SHP77 (cell line): ENCODE results near the gene SOX8.
"Not testable (repeated sequence)": the region's sequence is repeated elsewhere in the genome, so short reads cannot be mapped to it uniquely, and the experiment has no call there.

Experiments
- DNase-seq, 2 experiments: peaks; one replicate each; lab custom pipeline; 2025; lab: John Stamatoyannopoulos, UW

The SOX8 gene

DNA sequence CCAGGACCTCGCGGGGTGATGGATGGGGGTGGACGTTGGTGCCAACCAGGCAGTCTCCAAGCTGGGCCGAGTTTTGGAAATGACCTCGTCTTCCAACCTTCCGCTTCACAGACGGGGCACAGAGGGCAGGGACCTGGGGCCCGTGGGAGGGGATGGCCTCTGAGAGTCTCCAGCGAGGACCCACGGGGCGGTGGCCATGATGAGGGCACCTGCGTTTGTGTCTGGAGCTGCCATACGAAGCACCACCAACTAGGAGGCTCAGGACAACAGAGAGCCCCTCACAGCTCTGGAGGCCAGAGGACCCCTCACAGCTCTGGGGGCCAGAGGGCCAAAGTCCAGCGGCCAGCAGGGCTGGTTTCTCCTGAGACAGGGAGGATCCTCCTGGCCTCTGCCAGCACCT lies 26.5 kb downstream of the SOX8 start:
- DNase-seq: no peak

DNA sequence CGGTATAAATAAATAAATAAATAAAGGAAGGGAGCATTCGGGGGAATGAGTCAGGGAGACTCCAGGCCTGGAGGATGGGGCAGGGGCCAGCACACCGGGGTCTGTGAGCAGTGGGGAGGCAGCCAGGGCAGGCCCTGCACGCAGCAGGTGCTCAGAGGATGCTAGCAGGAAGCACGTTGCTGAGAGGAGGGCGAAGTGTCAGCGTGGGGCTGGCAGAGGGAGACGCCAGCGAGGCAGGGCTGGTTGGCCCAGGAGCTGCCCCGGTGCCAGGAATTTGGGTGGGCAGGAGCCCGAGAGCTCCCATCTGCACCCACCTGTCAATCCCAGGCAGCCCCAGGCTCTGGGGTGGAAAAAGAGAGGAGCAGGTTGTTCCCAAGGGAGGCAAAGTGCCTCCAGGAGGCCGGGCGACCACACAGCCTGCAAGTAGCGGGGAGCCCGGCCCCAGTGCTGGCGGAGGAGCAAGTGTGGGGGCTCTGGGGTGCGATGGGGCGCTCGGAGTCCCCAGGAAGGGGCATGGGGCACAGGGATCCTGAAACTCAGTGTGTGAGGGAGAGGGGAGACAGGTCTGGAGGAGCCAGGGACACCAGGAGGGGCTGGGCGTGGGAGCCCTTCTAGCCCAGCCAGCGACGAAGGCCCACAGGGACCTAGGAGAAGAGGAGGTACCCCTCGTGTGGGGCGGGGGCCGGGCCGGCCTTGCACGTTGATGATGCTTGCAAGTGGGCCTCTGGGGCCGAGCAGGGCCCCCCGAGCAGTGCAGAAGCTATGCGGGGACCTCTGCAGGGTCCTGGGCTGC lies 28.0 kb downstream of the SOX8 start:
- DNase-seq: no peak

DNA sequence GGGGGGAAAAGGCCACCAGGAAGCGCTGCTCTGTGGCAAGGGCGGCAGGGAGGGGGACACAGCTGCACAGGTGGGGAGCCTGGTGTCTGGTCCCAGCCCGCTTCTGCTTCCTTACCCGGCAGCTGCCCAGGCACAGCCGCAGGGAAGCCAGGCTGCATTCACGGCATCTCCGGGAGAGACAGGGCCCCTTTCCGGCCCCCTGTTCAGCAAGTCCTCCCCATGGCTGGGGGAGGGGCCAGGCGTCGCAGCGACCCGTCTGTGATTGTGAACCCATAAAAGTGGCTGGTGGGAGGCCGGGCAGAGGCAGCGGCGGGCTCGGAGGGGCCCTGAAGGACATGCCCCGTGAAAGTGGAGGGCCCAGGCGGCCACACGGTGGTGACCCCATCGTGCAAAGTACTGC lies 28.7 kb downstream of the SOX8 start:
- no peak for DNase-seq

DNA sequence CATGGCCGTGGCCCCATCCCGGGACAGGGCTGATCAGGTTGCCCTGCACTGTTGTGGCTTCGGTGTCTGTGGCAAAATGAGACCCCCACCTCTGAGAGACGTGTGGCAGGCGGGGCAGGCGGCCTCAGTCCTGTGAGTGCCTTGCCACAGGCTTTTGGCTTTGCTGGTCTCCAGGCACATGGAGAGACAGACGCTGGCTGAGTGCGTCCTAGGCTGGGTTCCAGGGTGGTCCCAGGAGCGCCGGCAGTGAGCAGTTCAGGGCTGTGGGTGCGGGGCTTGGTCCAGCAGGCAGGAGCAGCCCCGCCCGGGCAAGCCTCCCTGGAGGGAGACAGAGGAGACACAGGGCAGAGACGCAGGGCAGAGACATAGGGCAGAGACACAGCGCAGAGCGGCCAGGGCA lies 29.2 kb downstream of the SOX8 start:
- no peak for DNase-seq

DNA sequence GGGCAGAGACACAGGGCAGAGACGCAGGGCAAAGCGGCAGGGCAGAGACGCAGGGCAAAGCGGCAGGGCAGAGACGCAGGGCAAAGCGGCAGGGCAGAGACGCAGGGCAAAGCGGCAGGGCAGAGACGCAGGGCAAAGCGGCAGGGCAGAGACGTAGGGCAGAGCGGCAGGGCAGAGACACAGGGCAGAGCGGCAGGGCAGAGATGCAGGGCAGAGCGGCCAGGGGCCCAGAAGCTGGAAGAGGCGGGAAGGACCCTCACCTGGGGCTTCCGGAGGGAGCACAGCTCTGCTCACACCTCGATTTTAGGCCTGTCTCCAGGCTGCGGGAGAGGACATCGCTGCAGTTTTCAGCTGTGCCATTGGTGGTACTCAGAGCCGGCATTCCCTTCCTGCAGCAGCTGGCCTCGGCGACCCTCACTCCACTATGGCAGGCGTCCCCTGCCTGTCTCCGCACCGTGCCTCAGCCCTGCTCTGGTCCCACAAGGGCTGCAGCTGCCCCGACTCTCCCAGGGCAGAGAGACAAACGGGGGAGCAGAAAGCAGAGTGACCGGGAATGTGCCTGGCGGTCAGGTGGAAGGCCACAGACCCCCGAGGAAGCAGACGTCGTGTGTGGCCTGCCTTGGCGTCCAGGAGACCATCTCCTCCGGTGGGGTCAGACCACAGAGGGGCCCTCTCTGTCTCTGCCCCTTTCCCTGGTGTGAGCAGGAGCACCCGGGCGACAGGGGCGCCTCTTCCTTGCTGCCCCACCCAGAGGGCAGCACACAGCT lies 29.9 kb downstream of the SOX8 start:
- DNase-seq: no peak

DNA sequence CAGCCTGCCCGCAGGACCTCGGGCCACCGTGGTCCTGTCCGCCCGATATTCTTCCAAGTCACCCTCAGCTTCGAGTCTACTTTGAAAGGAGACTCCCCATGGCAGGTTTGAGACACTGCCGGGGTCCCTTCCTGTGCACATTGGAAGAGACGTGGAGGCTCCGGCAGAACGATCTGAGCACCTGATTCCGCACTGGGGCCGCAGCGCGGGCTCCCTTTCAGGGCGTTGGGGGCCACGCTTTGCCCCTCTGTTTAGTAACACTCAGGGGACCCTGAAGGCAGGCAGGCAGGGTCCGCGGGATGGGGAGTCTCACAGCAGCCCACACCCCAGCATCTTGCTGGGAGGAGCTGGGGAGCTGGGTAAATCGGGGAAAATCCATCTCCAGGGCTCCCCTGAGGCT lies 30.6 kb downstream of the SOX8 start:
- DNase-seq: no peak

DNA sequence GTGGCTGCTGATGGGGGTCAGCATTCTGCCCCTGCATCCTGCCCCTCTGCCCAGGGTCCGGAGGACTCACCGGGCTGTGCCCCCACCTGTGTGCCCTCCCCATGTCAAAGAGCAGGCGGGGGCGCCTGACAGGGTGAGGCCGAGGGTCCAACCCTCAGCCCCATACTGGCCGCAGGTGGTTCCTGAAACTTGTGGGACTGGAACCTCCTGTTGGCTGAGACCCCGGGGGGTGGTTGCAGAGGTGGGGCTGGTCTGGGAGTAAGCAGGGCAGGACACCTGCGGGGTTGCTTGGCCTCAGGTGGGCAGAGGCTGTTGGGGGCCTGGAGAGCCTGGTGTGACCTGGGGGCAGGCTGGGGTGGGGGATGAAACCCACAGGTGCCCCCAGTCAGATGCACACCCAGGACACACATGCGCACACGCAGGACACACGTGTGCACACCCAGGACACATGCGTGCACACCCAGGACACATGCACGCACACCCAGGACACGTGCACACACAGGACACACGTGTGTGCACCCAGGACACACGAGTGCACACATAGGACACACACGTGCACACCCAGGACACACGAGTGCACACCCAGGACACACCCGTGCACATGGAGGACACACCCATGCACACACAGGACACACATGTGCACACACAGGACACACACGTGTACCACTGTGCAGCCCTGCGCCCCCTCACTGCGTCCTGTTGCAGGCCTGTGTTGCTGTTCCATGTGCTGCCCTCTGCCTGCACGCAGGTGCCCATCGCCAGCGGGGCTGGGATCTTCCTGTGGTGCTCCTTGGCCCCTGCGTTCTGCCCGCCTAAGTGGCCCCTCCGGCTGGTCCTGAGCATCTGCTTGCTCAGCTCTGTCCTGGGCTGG lies 31.4 kb downstream of the SOX8 start:
- DNase-seq: no peak

DNA sequence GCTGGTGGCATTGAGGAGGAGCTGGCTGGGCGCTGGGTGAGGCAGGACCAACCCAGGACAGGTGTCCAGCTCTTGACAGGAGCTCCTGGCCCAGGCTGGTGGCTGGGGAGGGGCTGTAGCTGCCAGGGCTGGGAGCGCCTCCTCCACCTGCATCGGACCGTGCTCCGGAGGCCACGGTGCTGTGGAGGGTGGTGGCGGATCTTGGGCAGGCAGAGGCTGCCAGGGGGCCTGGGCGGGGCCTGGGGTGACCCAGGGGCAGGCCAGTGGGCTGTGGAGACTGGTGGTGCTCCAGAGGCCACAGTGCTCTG lies 32.0 kb downstream of the SOX8 start:
- DNase-seq: no peak

DNA sequence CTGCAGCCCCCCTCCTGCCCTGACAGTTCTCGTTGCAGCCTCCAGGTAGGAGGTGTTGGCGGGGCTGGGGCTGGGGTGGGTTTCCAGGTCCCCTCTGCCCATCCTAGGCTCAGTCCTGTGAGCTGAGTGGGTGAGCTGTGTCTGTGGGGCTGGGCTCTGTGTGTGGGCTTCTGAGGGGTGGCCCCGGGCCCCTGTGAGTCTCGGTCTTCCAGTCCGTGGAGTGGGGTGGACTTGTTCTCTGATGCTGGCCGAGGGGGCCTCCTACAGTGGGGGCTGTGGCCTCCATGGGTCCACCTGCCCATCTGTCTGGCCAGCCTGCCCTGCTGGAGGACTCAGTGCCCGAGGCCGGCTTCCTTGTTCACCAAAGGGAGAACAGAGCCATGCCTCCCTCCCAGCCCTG lies 32.7 kb downstream of the SOX8 start:
- no peak for DNase-seq

DNA sequence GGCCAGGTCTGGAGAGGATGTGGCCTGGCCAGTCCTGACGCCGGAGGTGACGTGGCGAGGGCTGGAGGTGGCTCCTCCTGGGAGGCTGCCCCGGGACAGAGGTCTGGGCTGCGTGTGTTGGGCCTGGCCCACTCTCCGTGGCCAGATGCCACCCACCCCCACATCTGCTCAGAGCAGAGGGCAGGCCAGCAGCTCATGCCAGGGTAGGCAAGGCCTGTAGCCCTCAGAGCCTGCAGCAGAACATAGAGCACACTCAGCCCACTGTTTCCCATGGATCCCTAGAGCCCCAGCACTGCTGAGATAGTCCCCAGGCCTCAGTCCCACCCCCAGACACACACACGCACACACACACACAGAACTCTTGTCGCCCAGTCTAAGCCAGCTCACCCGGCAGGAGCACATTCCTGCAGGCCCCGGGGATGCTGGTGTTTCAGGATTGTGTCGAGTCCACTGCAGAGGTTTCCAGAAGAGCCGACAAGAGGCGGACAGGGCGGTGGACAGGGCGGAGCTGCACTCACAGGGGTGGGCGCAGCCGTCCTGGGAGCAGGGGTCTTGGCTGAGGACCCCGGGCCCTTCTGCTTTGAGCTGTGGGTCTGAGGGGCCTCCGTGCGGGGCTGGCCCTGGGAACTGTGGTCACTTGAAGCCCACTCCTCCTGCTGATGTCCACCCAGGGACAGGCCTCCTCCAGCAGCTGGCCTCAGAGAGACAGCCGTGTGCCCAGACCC lies 33.4 kb downstream of the SOX8 start:
- DNase-seq: no peak

DNA sequence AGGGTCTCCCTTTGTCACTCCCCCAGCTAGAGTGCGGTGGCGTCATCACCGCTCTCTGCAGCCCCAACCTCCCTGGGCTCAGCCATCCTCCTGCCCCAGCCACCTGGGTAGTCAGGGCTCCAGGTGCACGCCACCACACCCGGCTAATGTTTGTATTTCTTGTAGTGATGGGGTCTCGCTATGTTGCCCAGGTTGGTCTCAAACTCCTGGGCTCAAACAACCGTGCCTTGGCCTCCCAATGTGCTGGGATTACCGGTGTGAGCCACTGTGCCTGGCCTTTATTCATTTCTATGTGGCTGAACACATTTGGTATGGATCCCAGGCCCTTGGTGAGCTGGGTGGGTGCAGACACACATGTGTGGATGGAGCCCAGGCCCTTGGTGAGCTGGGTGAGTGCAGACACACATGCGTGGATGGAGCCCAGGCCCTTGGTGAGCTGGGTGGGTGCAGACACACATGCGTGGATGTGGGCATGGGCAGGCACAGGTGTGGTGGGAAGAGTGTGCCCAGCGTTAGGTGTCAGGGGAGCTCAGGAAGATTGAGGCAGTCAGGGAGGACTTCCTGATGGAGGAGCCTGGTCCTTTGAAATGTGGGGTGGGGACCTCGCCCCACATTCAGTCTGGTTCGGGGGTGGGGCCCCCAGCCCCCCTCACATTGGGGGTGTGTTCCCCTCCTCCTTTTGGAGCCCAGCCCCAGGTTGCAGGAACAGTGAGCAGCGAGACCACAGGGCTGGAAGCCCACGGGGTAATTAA lies 37.1 kb downstream of the SOX8 start:
- no peak for DNase-seq

DNA sequence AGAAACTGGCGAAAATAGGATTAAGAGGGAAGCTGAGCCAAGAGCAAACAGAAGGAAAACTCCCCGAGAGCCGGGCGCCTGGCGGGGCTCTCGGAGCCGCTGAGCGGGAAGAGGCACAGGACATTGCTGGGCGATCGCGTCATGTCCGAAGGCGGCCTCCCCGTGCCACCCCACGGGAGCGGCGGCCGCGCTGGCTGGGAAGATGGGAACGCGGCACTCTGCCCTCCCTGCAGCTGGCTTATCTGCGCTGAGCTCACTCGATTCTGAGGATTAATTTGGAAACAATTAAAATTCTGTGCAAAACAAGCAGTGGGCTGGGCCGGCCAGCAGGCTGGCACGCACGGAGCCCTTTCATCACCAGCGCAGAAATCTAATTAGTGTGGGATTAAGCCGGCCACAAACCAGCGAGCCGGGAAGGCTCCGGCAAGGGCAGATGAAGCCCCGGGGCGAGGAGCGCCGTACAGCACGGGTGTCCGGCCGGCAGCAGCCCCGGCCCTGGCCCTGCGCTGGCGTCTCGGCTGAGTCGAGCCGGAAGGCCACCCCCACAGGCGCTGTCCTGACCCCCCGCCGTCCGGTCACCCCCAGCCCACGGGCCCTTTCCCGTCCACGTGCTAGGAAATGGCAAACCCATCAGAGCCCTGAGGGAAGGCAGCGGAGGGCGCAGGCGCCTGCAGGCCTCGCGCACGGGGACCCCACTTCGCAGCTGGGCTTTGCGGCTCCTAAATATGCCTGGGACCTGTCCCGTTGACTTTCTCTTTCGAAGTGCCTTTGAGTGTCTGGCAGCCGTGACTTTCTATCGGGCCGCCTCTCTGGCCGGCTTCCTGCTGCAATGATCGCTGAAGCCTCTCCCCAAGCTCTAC lies 37.9 kb downstream of the SOX8 start:
- no peak for DNase-seq

DNA sequence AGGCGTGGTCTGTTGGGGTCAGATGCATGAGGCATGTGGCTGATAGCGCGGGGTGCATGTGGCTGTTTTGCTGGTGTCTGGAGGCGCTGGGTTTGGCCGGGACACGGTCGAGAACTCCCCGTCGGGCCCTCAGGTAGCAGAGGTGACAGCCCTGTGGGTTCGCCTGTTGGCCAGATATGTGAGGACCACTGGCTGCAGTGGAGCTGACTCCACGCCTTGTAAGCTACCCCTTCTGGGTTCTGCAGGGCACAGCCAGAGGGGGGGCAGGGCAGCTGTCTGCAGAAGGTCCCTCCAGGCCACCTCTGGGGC lies 38.5 kb downstream of the SOX8 start:
- no peak for DNase-seq

DNA sequence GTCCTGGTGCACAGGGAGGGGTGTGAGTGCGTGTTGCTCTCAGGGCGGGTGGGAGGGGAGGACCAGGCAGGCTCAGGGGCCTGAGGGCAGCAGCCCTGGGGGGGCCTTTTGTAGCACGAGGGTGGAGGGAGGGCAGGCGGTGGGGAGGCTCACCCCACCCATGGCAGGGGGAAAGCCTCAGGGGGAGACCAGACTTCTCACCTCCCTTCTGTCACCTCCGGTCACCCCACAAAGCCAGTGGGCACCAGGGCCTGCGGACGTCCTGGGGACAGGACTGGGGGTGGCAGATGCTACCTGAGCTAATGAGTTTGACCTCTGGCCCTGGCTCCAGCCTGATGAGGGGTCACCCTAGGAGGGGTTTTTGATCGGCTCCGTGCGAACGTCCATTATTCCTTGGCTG lies 39.0 kb downstream of the SOX8 start:
- no peak for DNase-seq

DNA sequence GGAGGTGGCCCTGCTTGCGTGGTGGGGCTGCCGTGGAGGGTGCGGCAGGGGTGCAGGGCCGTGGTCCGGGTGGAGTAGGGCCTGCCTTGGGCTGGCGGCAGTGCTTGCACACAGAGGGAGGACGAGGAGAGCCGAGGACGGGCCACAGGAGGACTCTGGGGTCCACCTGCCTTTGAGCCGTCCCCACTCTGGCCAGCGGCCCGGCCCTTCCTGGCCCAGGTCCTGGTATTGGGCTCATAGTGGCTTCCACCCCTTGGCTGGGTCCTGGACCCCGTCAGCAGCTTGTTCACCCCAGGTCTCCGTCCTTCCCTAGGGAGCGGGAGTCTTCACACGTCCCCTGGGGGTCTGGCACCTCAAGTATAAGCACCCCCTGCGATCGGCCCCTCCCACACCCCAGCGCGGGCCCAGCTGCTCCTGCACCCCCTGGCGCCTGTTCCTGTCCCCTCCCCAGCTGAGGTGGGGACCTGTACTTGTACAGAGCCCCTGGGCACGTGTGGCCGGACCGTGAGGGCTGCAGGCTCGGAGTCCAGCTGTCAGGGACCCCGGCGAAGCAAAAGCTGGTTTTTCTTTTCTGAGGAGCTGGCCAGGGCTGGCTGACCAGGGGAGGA lies 40.1 kb downstream of the SOX8 start:
- DNase-seq: no peak

DNA sequence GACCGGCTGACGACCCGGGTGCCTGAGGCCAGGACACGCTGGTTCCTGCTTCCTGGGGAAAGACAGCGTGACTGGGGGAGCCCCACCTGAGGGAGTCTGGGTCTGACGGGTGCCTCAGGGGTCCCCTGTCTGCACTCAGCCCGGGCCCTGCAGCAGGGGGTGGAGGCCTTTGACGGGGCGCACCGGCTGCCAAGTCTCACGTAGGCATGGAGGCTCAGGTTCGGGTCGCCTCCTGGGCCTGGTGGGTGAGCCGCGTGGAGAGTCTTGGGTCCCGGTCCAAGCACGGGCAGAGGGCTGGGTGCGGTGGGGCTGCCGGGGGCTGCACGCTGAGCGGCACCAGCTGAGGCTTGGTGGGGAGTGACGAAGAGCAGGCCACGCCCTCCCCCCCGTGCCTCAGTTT lies 40.9 kb downstream of the SOX8 start:
- DNase-seq: no peak

DNA sequence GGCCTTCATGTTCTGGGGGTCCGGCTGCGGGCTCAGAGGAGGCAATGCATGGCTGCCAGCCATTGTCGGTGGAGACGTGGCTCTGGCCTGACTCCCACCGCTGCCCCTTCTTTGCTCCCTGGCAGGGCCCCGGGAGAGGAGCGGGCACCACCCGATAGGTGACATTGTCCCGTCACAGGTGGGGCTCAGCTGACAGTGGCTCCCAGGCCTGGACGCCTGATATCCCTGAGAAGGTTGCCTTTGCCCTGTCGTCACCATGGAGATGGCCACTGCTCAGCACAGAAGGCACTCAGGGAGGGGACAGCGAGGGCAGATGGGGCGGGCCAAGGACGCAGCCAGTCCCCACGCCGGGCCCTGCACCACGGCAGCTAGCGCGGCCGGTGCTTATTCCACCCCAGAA lies 42.6 kb downstream of the SOX8 start:
- DNase-seq: no peak

DNA sequence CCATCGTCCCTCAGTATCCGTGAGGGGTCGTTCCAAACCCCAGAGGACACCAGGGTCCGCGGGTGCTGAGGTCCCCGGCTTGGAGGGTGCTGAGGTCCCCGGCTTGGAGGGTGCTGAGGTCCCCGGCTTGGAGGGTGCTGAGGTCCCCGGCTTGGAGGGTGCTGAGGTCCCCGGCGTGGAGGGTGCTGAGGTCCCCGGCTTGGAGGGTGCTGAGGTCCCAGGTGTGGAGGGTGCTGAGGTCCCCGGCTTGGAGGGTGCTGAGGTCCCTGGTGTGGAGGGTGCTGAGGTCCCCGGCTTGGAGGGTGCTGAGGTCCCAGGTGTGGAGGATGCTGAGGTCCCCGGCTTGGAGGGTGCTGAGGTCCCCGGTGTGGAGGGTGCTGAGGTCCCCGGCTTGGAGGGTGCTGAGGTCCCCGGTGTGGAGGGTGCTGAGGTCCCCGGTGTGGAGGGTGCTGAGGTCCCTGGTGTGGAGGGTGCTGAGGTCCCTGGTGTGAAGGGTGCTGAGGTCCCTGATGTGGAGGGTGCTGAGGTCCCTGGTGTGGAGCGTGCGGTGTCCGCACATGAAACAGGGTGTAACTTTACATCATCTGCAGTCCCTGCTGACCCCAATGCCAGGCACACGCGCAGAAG lies 43.7 kb downstream of the SOX8 start:
- DNase-seq: not testable (repeated sequence)

DNA sequence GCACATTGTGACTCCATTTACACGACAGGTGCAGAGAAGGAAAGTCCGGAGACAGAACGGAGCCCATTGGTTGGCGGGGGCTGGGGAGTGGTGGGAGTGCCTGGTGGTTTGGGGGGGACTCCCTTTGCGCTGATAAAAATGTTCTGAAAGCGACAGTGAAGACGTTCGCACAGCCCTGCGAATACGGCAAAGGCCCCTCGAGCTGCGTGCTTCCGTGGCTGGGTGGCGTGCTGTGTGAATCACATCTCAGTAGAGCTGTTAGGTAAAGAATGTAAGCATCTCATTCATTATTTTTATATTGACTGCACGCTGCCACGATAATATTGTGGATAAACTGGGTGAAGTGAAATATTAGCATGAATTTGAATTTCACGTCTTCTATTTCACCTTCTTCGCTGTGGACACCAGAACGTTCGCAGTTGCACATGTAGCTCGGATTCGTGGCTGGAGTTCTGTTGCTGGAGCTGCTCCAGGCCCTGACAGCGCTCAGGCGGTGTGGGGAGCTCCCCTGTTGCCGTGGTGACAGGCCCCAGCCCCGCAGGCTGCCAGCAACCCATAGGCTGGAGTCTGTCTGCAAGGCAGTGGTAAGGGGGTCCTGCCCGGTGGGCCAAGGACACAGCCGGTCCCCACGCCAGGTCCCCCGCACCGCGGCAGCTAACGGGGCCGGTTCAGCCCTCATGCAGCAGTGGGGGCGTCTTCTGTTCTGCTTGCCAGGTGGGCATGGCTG lies 44.6 kb downstream of the SOX8 start:
- no peak for DNase-seq
